H1 (cell line): Measurements from ENCODE around the gene MEF2D. TPM values are rescaled to one million over a fixed set of nuclear protein-coding genes. Genes with fewer than 3 reads are reported as not detected.

Source experiments
- CTCF ChIA-PET: fragments of 300-600 bp; sonication (Branson Sonifier 250); formaldehyde crosslinking; loops from one replicate; lab custom pipeline; 2021; ENCODE audit not compliant: partially characterized antibody; lab: Charles Lee
- POLR2A ChIA-PET: fragments of 300-600 bp; sonication (Branson Sonifier 250); formaldehyde crosslinking; loops from one replicate; lab custom pipeline; 2021; ENCODE audit warnings: inconsistent platforms; ENCODE audit not compliant: partially characterized antibody; lab: Charles Lee
- DNase-seq, 2 experiments: peaks; one replicate each; pipeline versions ENCODE4 v3.0.0 to v3.0.0-alpha.2; 2010 to 2022; ENCODE audit warnings: low spot score in 2 of 2, low read depth in 1 of 2, mixed read lengths in 1 of 2
- FAIRE-seq: peaks from 2 replicates; lab custom pipeline; 2011; peaks lifted over from hg19 to GRCh38; lab: Jason Lieb, UNC
- H2AFZ ChIP-seq: 2 replicates; pipeline ENCODE4 v1.8.1; 2012; ENCODE audit warnings: low read length, inconsistent platforms
- H2AK5ac ChIP-seq: 2 replicates; pipeline ENCODE4 v1.6.1; 2013; ENCODE audit warnings: low read depth, low read length
- H2BK120ac ChIP-seq: replicated peaks from 2 replicates; pipeline ENCODE3; 2013; ENCODE audit warnings: low read depth, low read length, inconsistent platforms
- H2BK12ac ChIP-seq: 2 replicates; pipeline ENCODE4 v1.6.1; 2013; ENCODE audit warnings: low read depth, low read length
- H2BK15ac ChIP-seq: 2 replicates; pipeline ENCODE4 v1.6.1; 2013; ENCODE audit warnings: low read length
- H2BK20ac ChIP-seq: 2 replicates; pipeline ENCODE4 v1.6.1; 2013; ENCODE audit warnings: low read length
- H2BK5ac ChIP-seq: 2 replicates; pipeline ENCODE4 v1.6.1; 2013; ENCODE audit warnings: low read depth, low read length
- H3K14ac ChIP-seq: 2 replicates; pipeline ENCODE4 v1.6.1; 2013; ENCODE audit warnings: inconsistent platforms; ENCODE audit not compliant: insufficient read length
- H3K18ac ChIP-seq: 2 replicates; pipeline ENCODE4 v1.6.1; 2013; ENCODE audit warnings: low read length; ENCODE audit errors: extremely low read depth
- H3K23ac ChIP-seq: 2 replicates; pipeline ENCODE4 v1.6.1; 2013; ENCODE audit warnings: inconsistent platforms; ENCODE audit not compliant: insufficient read length
- H3K23me2 ChIP-seq: 2 replicates; pipeline ENCODE4 v1.6.1; 2013; ENCODE audit warnings: low read depth, low read length
- H3K27ac ChIP-seq: 2 replicates; pipeline ENCODE4 v1.6.1; 2011; ENCODE audit warnings: low read depth, low read length, inconsistent platforms
- H3K27me3 ChIP-seq, 4 experiments: replicated peaks in 1 of 4; 1 replicate in 1 of 4; 2 replicates in 3 of 4; pipeline versions ENCODE4 v1.6.1 to v1.8.1; 2011 to 2013; ENCODE audit warnings: low read length in 3 of 4, mild to moderate bottlenecking in 3 of 4, inconsistent platforms in 2 of 4, mixed read lengths in 2 of 4, moderate library complexity in 1 of 4; ENCODE audit not compliant: control insufficient read depth in 3 of 4, insufficient read depth in 3 of 4; ENCODE audit errors: extremely low read depth in 1 of 4
- H3K36me3 ChIP-seq, 4 experiments: 2 replicates each; pipeline versions ENCODE4 v1.6.1 to v1.8.1; 2011 to 2013; ENCODE audit warnings: mild to moderate bottlenecking in 4 of 4, low read length in 3 of 4, moderate library complexity in 2 of 4, control low read depth in 1 of 4, inconsistent platforms in 1 of 4; ENCODE audit not compliant: insufficient read depth in 4 of 4, control insufficient read depth in 2 of 4
- H3K4ac ChIP-seq: replicated peaks from 2 replicates; pipeline ENCODE3; 2013; ENCODE audit warnings: low read length, low read depth, mixed read lengths, inconsistent platforms; ENCODE audit not compliant: insufficient read length
- H3K4me1 ChIP-seq, 4 experiments: replicated peaks in 1 of 4; 1 replicate in 1 of 4; 2 replicates in 3 of 4; pipeline versions ENCODE4 v1.6.1 to v1.8.1; 2011 to 2013; ENCODE audit warnings: low read length in 3 of 4, inconsistent platforms in 2 of 4, mixed read lengths in 1 of 4; ENCODE audit not compliant: insufficient read depth in 4 of 4, control insufficient read depth in 3 of 4
- H3K4me2 ChIP-seq, 2 experiments: 2 replicates each; pipeline versions ENCODE4 v1.6.1 to v1.8.1; 2011 to 2013; ENCODE audit warnings: low read depth in 2 of 2, low read length in 2 of 2, control low read depth in 1 of 2, inconsistent platforms in 1 of 2, mild to moderate bottlenecking in 1 of 2; ENCODE audit not compliant: insufficient read depth in 1 of 2
- H3K4me3 ChIP-seq, 4 experiments: fragments of 200-600, 300-600 bp in 1 of 4; sonication (generic), shearing (Covaris generic), sonication (Bioruptor Twin) in 1 of 4; 2 replicates each; pipeline versions ENCODE4 v1.5.1 to v1.8.1; 2011 to 2016; ENCODE audit warnings: low read length in 4 of 4, low read depth in 3 of 4, control low read depth in 2 of 4, inconsistent platforms in 2 of 4, mild to moderate bottlenecking in 2 of 4, mixed read lengths in 1 of 4, moderate library complexity in 1 of 4; ENCODE audit not compliant: insufficient read depth in 2 of 4; ENCODE audit errors: extremely low read depth in 1 of 4
- H3K56ac ChIP-seq: replicated peaks from 2 replicates; pipeline ENCODE3; 2013; ENCODE audit warnings: low read depth, mild to moderate bottlenecking, mixed read lengths, low read length, inconsistent platforms; ENCODE audit not compliant: insufficient read length
- H3K79me1 ChIP-seq: 2 replicates; pipeline ENCODE4 v1.6.1; 2013; ENCODE audit warnings: low read depth, low read length, control low read depth
- H3K79me2 ChIP-seq, 2 experiments: 2 replicates each; pipeline versions ENCODE4 v1.6.1 to v1.8.1; 2012 to 2013; ENCODE audit warnings: low read length in 2 of 2, mild to moderate bottlenecking in 2 of 2, inconsistent platforms in 1 of 2; ENCODE audit not compliant: insufficient read depth in 2 of 2, control insufficient read depth in 1 of 2
- H3K9ac ChIP-seq, 4 experiments: replicated peaks in 1 of 4; 1 replicate in 1 of 4; 2 replicates in 3 of 4; pipeline versions ENCODE4 v1.6.1 to v1.8.1; 2011 to 2013; ENCODE audit warnings: low read depth in 3 of 4, low read length in 3 of 4, control low read depth in 2 of 4, mild to moderate bottlenecking in 2 of 4, moderate library complexity in 2 of 4, inconsistent platforms in 1 of 4; ENCODE audit errors: extremely low read depth in 1 of 4
- H3K9me3 ChIP-seq, 2 experiments: 2 replicates each; pipeline versions ENCODE4 v1.6.1 to v1.8.1; 2012 to 2013; ENCODE audit warnings: mild to moderate bottlenecking in 2 of 2, moderate library complexity in 2 of 2, control low read depth in 1 of 2, inconsistent platforms in 1 of 2, low read depth in 1 of 2, low read length in 1 of 2, mixed read lengths in 1 of 2; ENCODE audit not compliant: insufficient read depth in 2 of 2
- H4K20me1 ChIP-seq, 2 experiments: replicated peaks in 1 of 2; 2 replicates each; pipeline versions ENCODE3 to v1.8.1; 2011 to 2013; ENCODE audit warnings: inconsistent platforms in 2 of 2, low read length in 2 of 2, mild to moderate bottlenecking in 1 of 2; ENCODE audit not compliant: insufficient read depth in 2 of 2, control insufficient read depth in 1 of 2
- H4K5ac ChIP-seq: 2 replicates; pipeline ENCODE4 v1.6.1; 2013; ENCODE audit warnings: low read length, low read depth, mixed read lengths, inconsistent platforms; ENCODE audit not compliant: insufficient read length
- H4K8ac ChIP-seq: 2 replicates; pipeline ENCODE4 v1.8.0; 2013; ENCODE audit warnings: mild to moderate bottlenecking, moderate library complexity, low read length, inconsistent platforms; ENCODE audit not compliant: insufficient read depth; ENCODE audit errors: extremely low read depth
- H4K91ac ChIP-seq: replicated peaks from 2 replicates; pipeline ENCODE3; 2013; ENCODE audit warnings: low read length, mixed read lengths, inconsistent platforms; ENCODE audit not compliant: insufficient read length
- ATF3 ChIP-seq: IDR thresholded peaks from 2 replicates; pipeline ENCODE4 v1.6.1; 2011; ENCODE audit warnings: low read depth, mild to moderate bottlenecking, low read length; ENCODE audit not compliant: insufficient read depth
- BACH1 ChIP-seq: IDR thresholded peaks from 2 replicates; pipeline ENCODE4 v1.6.1; 2012; ENCODE audit warnings: low read length, improper control_type of control experiment
- CREB1 ChIP-seq: IDR thresholded peaks from 2 replicates; pipeline ENCODE4 v1.6.1; 2012; ENCODE audit warnings: inconsistent platforms
- GABPA ChIP-seq: IDR thresholded peaks from 2 replicates; pipeline ENCODE4 v1.6.1; 2011; ENCODE audit warnings: mild to moderate bottlenecking, low read length, moderate library complexity, borderline replicate concordance; ENCODE audit not compliant: insufficient read depth
- NRF1 ChIP-seq: IDR thresholded peaks from 2 replicates; pipeline ENCODE4 v1.6.1; 2011; ENCODE audit warnings: mild to moderate bottlenecking, low read depth, low read length, improper control_type of control experiment
- RBBP5 ChIP-seq: IDR thresholded peaks from 2 replicates; pipeline ENCODE4 v1.7.1; 2012; ENCODE audit warnings: low read depth, mild to moderate bottlenecking, inconsistent platforms, low read length, moderate library complexity, borderline replicate concordance
- RNF2 ChIP-seq: fragments of 200-900, 300-1000 bp; sonication (generic); IDR thresholded peaks from 2 replicates; pipeline ENCODE4 v1.7.1; 2016; ENCODE audit warnings: borderline replicate concordance, low read depth, mild to moderate bottlenecking, antibody characterized with exemption, low read length; ENCODE audit not compliant: poor library complexity, severe bottlenecking; ENCODE audit errors: missing control alignments
- SAP30 ChIP-seq: fragments of 300-600 bp; sonication (generic); IDR thresholded peaks from 2 replicates; pipeline ENCODE4 v1.7.1; 2012; ENCODE audit warnings: low read length, moderate library complexity, mild to moderate bottlenecking, inconsistent platforms; ENCODE audit not compliant: insufficient read depth, insufficient replicate concordance
- SIN3A ChIP-seq, 2 experiments: IDR thresholded peaks in 1 of 2; conservative IDR thresholded peaks in 1 of 2; 2 replicates each; pipeline ENCODE4 v1.6.1; 2011 to 2012; ENCODE audit warnings: low read length in 2 of 2, improper control_type of control experiment in 1 of 2, low read depth in 1 of 2, mild to moderate bottlenecking in 1 of 2
- WGBS, 2 experiments: shearing (Covaris generic) in 1 of 2; methylation state at CpG; one replicate each; pipeline versions ENCODE4 v1.1.6 to v1.1.7; 2013 to 2015; ENCODE audit warnings: low lambda C conversion rate in 2 of 2, mixed read lengths in 2 of 2, inconsistent platforms in 1 of 2, low coverage in 1 of 2, missing lambda C conversion rate in 1 of 2; ENCODE audit not compliant: insufficient replicate concordance in 2 of 2, insufficient coverage in 1 of 2, insufficient read length in 1 of 2; ENCODE audit errors: extremely low coverage in 1 of 2, missing lambda C conversion rate in 1 of 2; 5-methylcytosine and 5-hydroxymethylcytosine counted together
- polyA plus RNA-seq, 7 experiments: library from polyadenylated mRNA; depleted of rRNA in 3 of 7; stranded (reverse) in 5 of 7; unstranded in 2 of 7; fragments of >200 nt in 5 of 7; fragments of 200-250 nt in 2 of 7; gene quantifications; 1 replicate in 5 of 7; 2 replicates in 1 of 7; 4 replicates in 1 of 7; pipeline versions ENCODE4 v1.2.1 to v1.2.3, GENCODE V29; 2011 to 2013; ENCODE audit warnings: missing spikeins in 2 of 7, mixed read lengths in 2 of 7
- total RNA-seq: library from RNA; stranded (reverse); fragmentation: NEBNext Ultra II Directional; extraction: Animal tissue kit (Norgen Biotek cat#: 25700); gene quantifications from 2 replicates; pipeline ENCODE4 v1.2.1, GENCODE V29; 2021

The MEF2D gene
- total and polyA plus RNA-seq, 2 of the 8 experiments (the other 6 are each of a cell fraction or from before 2014, with no cell fraction given): 17.3 to 20.3 TPM

- Histone ChIP-seq H2AFZ (peak overlapping the region; percentile 10; the same call in 1 of the 2 replicates), H3K9ac (peak overlapping the region; percentile 15 to 73 (median 59)), H4K8ac (peak overlapping the region; percentile 91; the same call in 1 of the 2 replicates), H2BK15ac (peak overlapping the region; percentile 50; the same call in 1 of the 2 replicates), H2BK20ac (no peak overlapping the region), H3K23ac (no peak overlapping the region), H3K79me1 (no peaks in the 10 kb centered on the region), H4K20me1 (no peaks in the 10 kb centered on the region), H3K36me3 (no peaks in the 10 kb centered on the region), H4K91ac (peak overlapping the region; percentile 85), H4K5ac (peak overlapping the region; percentile 87), H3K23me2 (peaks cover 5% of the 10 kb centered on the region), H2BK5ac (peak overlapping the region; percentile 97), H2BK12ac (peak overlapping the region; percentile 86; the same call in 1 of the 2 replicates), H3K9me3 (no peaks in the 10 kb centered on the region), H3K79me2 (no peaks in the 10 kb centered on the region), H2BK120ac (peak overlapping the region; percentile 88), H3K4me2 (peak overlapping the region; percentile 79 to 85), H3K18ac (peak overlapping the region; percentile 94), H3K27ac (peak overlapping the region; percentile 77), H3K4me1 (peaks cover 0 to 5% (median under 1%) of the 10 kb centered on the region in 4 experiments; a peak in 2 of 7 replicates), H3K27me3 (no peaks in the 10 kb centered on the region), H3K4me3 (peak overlapping the region; percentile 57 to 83 (median 69)), H3K56ac (peak overlapping the region; percentile 75), H3K4ac (peak overlapping the region; percentile 64), H2AK5ac (0 out of 2 replicates have a peak overlapping the region, but pooled peaks have one; percentile 29), H3K14ac (no peak overlapping the region)
- no peak for FAIRE-seq
- DNase-seq: peak; percentile 95 to 98
- ChIA-PET CTCF (interaction anchor here (0.5 to 12.1 kb wide), 29 partner anchors 8 to 351 kb away, joined by 3 to 574 read pairs (median 4); partner anchors contain the start of gene MEF2D), POLR2A (interaction anchor here (0.6 to 2.0 kb wide), 17 partner anchors 8 to 186 kb away, joined by 3 to 17 read pairs (median 4); partner anchors contain the start of genes HAPLN2 and MEF2D)
- 1% methylated on average over 58 of the region's 59 CpGs; no CpG with 5 or more reads in 1 of the 2 experiments for WGBS, 2 experiments
- no peak for TF ChIP-seq RNF2
- no peak for TF ChIP-seq RBBP5
- no peak for TF ChIP-seq BACH1
- TF ChIP-seq GABPA: no peak
- peak; percentile 91 for TF ChIP-seq NRF1
- TF ChIP-seq CREB1: peak; percentile 67; the same call in 1 of the 2 replicates
- peak; percentile 77 for TF ChIP-seq SAP30
- TF ChIP-seq ATF3: peak; percentile 78
- peak in 1 of 2 experiments; percentile 73; a peak in 2 of 4 replicates for TF ChIP-seq SIN3A (conservative IDR thresholded peaks at IDR 0.05 in 1 of 2, IDR thresholded peaks at IDR 0.05 in 1 of 2; ENCODE audit: low read depth in 1 of 2, low read length in 2 of 2)
These were observed 43.7 kb downstream of the MEF2D start for GRCh38 chr1:156456625-156457465.
